Epithelial cell of proximal tubule (primary cell): Measurements from ENCODE around the gene WFIKKN2. TPM values are rescaled to one million over a fixed set of nuclear protein-coding genes. Genes with fewer than 3 reads are reported as not detected.

ENCODE experiments used
- DNase-seq: peaks from one replicate; pipeline ENCODE4 v3.0.0-alpha.2; 2011; ENCODE audit warnings: low read depth
- H3K4me3 ChIP-seq: 2 replicates; pipeline ENCODE4 v1.5.1; 2011; ENCODE audit warnings: low read depth, mild to moderate bottlenecking, low read length
- total RNA-seq: library from RNA; depleted of rRNA; stranded (reverse); fragments of >200 nt; gene quantifications from 2 replicates; pipeline ENCODE4 v1.2.3, GENCODE V29; 2015
- TF ChIP-seq, protein P1 (sequence below): conservative IDR thresholded peaks from 2 replicates; pipeline ENCODE4 v1.5.1; 2012; ENCODE audit warnings: low read depth, mild to moderate bottlenecking, low read length

Gene WFIKKN2
- total RNA-seq, 1 donor from 2014 or later: not detected

DNA sequence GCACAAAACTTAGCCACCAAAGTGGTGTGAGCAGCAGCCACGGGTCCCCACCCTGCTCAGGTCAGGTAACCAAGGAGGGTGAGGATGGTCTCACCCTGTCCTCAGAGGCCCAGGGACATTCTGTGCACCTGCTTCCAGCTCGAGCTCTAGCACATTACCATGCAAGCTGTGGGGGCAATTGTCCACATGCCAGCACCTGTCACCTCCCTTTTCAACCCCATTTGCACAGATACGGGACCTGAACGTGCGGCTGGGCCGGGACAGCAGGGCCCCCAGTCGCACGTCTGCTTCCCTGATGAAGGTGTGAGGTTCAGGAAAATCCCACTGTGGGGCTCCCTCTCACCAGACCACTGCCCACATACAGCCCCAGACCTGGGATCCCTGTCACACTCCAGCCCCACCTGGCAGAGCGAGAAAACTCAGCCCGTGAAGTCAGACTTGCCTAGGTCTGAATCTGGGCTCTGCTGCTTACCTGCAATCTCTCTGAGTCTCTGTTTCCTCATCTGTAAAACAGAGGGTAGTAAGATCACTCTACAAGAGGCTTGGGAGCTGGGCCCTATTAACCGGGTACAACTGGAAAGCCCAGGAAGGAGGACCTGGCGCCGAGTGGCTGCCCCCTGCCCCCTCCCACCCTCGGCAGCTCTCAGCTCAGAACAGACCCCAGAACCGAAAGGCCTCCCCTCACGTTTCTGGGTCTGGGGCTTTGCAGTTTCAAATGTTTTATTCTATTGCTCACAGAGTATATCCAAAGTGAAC, 7.9 kb downstream of the WFIKKN2 start:
- no peak for DNase-seq
- TF ChIP-seq, protein P1, sequence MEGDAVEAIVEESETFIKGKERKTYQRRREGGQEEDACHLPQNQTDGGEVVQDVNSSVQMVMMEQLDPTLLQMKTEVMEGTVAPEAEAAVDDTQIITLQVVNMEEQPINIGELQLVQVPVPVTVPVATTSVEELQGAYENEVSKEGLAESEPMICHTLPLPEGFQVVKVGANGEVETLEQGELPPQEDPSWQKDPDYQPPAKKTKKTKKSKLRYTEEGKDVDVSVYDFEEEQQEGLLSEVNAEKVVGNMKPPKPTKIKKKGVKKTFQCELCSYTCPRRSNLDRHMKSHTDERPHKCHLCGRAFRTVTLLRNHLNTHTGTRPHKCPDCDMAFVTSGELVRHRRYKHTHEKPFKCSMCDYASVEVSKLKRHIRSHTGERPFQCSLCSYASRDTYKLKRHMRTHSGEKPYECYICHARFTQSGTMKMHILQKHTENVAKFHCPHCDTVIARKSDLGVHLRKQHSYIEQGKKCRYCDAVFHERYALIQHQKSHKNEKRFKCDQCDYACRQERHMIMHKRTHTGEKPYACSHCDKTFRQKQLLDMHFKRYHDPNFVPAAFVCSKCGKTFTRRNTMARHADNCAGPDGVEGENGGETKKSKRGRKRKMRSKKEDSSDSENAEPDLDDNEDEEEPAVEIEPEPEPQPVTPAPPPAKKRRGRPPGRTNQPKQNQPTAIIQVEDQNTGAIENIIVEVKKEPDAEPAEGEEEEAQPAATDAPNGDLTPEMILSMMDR: no peak
- no peak overlapping the region for H3K4me3 ChIP-seq

DNA sequence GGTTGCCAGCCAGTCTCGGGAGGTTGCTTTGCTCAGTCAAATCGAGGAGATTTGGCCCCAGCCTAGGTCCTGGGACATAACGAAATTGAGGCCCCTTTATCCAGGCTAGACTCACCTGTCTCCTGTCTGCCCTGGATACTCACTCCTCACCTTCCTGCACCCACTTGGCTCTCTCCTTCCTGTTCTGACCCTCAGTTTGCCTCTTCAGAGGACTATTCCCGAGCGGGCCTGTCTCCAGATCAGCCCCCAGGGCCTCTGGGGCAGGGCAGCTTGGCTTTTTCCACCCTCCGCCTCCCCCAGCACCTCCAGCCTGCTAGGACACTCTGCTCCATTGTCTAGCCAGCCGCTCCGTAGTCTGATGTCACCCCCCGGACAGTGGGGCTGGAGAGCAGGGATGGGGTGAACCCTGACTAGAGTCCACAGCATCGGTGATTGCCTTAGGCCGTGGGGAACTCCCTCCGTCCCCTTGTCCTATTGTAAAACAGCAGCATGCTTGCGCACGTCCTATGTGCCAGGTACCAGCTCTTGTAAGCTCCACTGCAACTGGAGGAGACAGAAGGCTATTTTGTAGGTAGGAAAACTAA, 8.8 kb downstream of the WFIKKN2 start:
- H3K4me3 ChIP-seq: no peak overlapping the region
- TF ChIP-seq, protein P1: no peak
- DNase-seq: no peak

DNA sequence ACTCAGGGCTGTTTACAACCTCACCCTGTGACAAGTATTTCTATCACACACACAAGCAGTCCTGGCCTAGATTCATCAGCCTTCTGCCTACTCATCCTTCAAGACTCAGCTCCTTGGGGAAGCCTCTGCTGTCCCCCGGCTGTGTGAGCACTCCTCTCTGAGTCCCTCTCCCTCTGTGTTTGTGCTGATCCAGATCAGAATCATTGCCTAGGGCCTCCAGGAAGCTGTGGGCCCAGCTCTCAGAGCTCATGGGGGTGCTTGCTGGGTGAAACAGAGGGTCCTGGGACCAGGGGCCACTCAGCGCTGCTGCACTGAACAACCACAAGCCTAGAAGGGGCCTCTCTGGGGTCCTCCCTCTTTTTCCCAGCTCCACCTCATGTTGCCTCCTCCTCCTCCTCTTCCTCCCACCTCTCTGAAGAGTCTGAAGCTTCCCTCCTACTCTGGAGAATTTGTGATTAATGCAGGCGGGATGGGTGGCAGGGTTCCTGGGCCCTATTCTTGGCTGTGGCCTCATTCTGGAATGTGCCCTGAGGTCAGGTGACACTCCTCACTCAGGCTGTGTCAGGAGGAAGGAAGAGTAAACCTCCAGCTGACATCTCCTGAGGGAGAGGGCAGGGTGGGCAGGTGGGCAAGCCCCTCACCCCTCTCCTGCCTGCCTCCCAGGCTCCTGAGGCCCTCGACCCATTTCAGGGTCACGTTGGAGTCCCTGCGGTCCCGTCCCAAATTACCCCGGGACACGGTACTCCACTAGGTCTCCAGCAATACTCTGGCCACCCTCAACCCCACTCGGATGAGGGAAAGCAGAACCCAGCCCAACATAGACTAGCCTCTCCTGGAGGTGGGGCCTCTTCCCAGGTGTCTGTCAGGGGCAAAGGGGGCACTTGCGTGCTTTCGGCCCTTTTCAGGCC, 10.1 kb downstream of the WFIKKN2 start:
- TF ChIP-seq, protein P1: no peak
- no peak overlapping the region for H3K4me3 ChIP-seq
- DNase-seq: no peak

DNA sequence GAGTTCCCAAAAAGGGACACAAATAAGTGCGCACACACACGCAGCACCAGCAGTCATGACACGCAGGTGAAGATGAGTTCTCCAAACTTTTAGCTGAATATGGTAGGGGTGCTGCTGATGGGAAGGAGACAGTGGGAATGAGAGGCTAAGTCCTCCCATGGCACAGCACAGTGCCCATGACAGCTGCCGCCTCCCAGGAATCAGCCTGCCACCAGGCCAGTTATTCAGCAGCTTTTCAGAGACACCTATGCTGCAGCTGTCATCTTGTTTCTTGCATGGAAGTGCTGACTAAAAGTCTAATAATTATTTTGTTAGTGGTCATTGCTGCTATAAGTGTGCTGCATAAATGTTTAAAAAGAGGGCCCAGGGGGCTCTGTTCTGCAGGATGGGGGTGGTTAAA, 12.2 kb downstream of the WFIKKN2 start:
- TF ChIP-seq, protein P1: no peak
- no peak for DNase-seq
- H3K4me3 ChIP-seq: no peak overlapping the region

DNA sequence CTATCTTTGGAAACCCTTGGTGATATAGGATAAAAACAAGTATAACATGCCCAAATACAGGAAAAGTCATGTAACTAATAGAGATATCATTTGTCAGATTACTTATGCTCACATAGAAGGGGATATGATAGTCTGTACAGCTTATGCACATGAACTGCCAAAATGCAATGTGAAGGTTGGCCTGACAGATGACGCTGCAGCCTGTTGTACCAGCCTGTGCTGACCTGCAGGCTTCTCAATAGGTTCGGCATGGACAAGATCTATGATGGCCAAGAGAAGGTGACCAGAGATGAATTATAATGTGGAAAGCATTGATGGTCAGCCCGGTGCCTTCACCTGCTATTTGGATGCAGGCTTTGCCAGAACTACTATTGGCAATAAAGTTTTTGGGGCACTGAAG, 12.7 kb downstream of the WFIKKN2 start:
- no peak for DNase-seq
- no peak overlapping the region for H3K4me3 ChIP-seq
- TF ChIP-seq, protein P1: no peak

- no peak for DNase-seq
- H3K4me3 ChIP-seq: no peak overlapping the region
- TF ChIP-seq, protein P1: no peak
These were observed 13.3 kb downstream of the WFIKKN2 start for GRCh38 chr17:50848711-50849110.
